HG03469 (cell line): ENCODE results near the gene TGM2.

Experiments
- ATAC-seq: cut with Tn5 transposase; IDR thresholded peaks from one replicate; pipeline ENCODE4 v1.9.1; 2021; ENCODE audit warnings: mild to moderate bottlenecking, moderate library complexity, moderate number of reproducible peaks; ENCODE audit not compliant: unreplicated experiment

The TGM2 gene

GRCh38 chr20:38165089-38165965, at the start of gene TGM2:
Gene TGM2 (minus strand): TSS chr20:38165270. CDS start chr20:38165198, 72 bp downstream.
- no peak for ATAC-seq

DNA sequence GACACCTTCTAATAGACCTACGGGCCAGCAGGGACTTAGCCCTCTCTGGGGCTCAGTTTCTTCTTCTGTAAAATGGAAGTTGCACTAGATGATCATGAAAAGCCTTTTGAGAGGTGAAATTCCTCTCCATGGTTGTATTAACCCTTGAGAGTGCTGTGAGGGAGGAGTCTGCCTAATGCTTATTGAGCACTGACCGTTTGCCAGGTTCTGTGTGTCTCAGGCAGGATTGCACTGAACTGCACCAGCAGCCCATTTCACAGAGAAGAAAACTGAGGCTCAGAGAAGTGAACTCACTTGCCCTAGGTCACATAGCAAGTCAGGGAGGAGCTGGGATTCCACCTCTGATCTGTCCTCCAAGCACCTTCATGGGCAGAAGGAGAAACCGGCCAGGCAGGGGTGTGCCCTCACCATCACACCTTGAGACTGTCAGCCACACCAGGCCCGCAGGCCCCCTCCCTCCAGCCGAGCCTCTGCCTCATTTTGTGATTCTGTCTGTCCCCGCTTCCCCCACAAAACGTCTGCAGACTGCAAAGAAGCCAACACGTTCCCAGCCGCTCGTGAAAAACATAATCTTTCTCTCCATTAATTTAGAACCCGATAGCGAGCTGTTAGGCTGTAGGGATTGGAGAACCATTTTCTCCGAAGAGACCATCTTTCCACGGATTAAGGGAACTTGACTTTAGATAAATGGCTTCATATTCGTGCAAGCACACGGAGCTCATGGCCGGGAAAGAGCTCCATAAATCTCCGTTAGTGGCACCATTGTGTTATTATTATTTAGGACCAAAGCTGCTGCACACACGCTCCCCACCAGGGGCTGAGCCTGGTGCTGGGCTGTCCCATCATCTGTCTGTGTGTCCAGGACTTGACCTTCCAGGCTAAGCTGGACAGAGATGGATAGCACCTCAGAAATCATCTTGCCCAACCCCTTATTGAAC, 49.5 kb upstream of the TGM2 start:
- ATAC-seq: no peak

DNA sequence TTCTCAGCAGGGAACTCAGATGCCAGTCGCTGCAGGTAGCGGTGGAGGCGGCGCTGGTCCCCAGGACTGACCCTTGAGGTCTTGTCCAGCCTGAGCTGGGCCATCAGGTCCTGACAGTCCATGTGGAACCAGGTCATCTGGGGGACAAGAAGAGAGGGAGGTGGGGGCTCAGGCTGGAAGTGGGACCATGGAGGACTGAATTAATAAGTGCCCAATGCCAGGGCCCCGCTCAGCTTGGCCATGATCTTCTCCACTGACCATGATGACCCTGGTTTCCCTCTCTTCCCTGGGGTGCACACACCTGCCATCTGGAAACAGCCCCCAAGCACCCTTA, 48.5 kb upstream of the TGM2 start:
- no peak for ATAC-seq

GRCh38 chr20:38212806-38213606, 47.9 kb upstream of the TGM2 start:
- no peak for ATAC-seq

- no peak for ATAC-seq
Measured at GRCh38 chr20:38211200-38212097, 46.4 kb upstream of the TGM2 start.

DNA sequence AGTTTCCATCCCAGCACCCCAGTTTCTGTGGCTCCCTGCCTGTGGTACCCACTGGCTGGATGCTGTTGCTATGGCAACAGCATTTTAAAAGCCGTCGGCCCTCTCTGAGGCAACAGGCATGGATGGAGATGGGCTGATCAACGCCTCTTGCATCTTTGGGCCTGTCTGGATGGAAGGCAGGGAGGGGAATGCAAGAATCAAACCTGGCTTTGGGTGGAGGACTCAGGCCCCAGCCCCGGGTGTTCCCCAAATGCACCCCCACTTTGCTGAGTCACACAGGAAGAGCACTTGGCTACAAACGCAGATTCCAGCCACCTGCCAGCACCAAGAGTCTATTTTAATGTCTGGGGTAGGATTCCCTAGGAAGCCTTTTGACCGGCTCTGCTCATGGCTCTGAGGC, 45.7 kb upstream of the TGM2 start:
- no peak for ATAC-seq

DNA sequence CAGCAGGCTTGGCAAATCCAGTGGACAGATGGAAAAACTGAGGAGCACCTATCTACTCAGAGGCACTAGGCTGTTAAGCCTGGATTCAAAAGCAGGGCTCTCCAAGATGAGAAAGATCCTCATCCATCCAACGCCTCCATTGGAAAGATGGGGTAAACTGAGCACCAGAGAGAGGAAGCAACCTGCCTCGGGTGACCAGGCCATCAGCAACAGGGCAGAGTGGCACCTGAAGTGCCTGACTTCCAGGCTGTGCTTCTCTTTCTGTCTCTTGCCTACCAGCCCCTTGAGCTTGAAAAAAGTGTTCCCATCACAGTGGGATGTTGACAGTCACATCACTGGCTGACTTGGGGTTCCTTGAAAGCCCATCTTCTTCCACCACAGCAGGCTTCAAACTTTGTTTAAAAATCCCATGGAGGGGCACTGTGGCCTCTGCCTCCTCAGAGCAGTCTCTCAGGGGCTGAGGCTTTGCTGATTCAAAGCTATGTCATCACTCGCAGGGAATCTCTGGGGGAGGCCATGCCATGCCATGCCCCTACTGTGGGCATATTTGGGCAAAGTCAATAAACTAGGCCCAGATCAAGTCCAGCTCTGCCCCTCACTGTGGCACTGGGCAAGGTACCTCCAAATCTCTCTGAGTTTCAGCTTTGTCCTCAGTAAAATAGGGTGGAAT, 44.8 kb upstream of the TGM2 start:
- ATAC-seq: no peak

GRCh38 chr20:38209054-38209675, 44.1 kb upstream of the TGM2 start:
- ATAC-seq: no peak

DNA sequence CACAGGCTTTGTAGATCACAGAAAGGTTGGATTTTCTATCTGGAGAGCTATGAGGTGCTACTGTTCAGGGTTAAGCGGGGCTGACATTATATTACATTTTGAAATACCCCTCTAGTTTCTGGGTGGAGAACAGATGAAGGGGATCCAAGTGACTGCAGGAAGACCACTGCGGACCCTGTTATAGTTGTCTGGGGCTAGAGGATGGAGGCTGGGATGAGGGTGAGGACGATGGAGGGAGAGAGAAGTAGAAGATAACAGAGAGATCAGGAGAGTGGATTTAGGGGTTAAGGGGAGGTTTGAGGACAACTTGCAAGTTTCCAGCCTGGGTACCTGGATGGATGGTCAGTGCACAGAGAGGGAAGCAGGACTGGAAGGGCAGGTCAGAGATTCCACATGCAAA, 43.5 kb upstream of the TGM2 start:
- no peak for ATAC-seq

- ATAC-seq: no peak
Measured at GRCh38 chr20:38208088-38208487, 43.0 kb upstream of the TGM2 start.

DNA sequence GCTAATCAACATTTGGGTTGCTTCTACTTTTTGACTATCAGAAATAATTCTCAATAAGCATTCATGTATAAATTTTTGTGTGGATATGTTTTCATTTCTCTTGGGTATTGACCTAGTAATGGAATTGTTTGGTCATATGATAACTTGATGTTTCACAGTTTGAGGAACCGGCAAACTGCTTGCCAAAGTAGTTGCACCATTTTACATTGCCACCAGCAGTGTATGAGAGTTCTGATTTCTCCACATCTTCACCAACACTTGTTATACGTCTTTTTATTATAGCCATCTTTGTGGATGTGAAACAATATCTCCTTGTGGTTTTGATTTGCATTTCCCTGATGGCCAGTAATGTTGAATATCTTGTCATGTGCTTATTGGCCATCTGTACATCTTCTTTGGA, 42.6 kb upstream of the TGM2 start:
- ATAC-seq: no peak

GRCh38 chr20:38205001-38205400, 39.9 kb upstream of the TGM2 start:
- ATAC-seq: no peak

DNA sequence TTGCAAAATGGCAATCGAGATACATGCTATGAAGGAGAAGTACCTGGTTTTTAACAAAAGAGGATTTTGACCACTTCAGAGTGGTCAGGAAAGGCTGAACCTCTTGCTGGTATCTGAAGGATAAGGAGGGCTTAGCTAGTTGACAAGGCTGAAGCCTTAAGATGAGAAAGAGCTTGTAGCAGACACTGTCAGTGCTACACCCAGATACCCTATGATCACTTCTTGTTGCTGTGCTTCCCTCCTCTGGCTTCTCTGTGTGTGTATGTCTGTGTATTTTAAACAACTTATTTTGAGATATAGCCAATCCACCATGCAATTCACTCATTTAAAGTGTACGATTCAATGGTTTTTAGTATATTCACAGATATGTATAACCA, 38.9 kb upstream of the TGM2 start:
- ATAC-seq: no peak

GRCh38 chr20:38203337-38203980, 38.4 kb upstream of the TGM2 start:
- no peak for ATAC-seq

GRCh38 chr20:38202982-38203293, 37.9 kb upstream of the TGM2 start:
- no peak for ATAC-seq

DNA sequence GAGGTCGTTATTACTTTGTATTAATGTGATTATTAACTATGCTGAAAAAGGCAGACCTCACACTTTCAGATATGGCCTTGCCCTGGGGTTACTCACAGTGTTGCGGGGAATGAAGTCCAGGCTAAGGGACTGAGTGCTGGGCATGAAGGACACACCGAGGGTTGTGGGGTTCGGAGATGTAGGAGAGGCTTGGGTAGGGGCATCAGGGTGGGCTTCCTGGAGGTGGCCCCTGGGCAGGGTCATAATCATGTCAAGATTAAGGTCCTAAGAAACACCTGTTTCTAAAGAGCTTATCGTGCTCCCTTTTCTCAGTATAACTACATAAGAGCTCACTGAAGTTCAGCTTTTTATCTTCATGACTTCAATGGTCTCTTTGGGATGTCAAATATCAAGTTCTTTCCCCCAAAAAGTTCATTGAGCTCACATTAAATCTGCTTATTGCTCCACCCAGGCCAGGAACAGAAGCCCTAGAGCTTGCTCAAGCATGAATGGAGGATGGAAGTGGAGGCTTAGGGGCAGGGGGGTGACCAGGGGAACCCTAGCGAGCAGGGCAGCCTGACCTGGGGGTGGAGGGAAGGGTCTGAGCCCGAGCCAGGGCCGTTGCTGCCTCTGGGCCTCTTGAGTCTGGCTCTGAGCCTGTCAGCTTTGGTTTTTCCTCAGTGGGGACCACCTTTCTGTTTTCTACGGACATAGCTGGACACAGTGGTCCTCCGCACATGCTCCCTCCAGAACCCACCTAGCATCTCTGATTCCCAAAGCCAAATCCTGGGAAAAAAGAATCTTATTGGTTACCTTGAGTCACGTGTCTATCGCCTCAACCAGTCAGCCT, 37.3 kb upstream of the TGM2 start:
- ATAC-seq: no peak

DNA sequence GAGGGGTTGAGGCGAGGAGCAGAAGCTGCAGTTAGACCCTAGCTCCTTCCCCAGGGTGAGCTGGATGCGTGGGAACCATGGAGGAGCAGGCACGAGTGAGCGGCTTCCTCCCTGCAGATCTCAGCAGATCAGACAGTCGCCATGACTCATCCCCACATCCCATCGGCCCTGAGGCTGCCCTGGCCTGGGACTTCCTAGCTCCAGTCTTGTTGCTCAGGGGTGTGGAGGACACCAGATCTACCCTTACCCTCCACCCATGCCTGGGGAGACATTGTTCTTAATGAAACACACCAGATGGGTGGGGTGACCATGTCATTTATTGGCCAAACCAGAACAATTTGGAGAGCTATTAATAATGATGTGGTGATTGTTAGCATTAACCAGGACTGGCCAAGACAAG, 36.3 kb upstream of the TGM2 start:
- no peak for ATAC-seq

GRCh38 chr20:38200646-38201045, 35.6 kb upstream of the TGM2 start:
- ATAC-seq: no peak
